B cell (primary cell): ENCODE measurements around the gene BLOC1S1.

Experiments
- EZH2 ChIP-seq: IDR thresholded peaks from 2 replicates; pipeline ENCODE4 v1.6.1; 2012; ENCODE audit warnings: borderline replicate concordance, low read depth, mild to moderate bottlenecking, moderate library complexity, low read length; ENCODE audit not compliant: insufficient read depth, poor library complexity, severe bottlenecking
- TF ChIP-seq, protein P1 (sequence below): fragments of 200-600 bp; IDR thresholded peaks from one replicate; pipeline ENCODE4 v1.8.0; 2022; ENCODE audit warnings: antibody characterized with exemption, mild to moderate bottlenecking

- TF ChIP-seq, protein P1, sequence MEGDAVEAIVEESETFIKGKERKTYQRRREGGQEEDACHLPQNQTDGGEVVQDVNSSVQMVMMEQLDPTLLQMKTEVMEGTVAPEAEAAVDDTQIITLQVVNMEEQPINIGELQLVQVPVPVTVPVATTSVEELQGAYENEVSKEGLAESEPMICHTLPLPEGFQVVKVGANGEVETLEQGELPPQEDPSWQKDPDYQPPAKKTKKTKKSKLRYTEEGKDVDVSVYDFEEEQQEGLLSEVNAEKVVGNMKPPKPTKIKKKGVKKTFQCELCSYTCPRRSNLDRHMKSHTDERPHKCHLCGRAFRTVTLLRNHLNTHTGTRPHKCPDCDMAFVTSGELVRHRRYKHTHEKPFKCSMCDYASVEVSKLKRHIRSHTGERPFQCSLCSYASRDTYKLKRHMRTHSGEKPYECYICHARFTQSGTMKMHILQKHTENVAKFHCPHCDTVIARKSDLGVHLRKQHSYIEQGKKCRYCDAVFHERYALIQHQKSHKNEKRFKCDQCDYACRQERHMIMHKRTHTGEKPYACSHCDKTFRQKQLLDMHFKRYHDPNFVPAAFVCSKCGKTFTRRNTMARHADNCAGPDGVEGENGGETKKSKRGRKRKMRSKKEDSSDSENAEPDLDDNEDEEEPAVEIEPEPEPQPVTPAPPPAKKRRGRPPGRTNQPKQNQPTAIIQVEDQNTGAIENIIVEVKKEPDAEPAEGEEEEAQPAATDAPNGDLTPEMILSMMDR = no peak
- no peak for TF ChIP-seq EZH2
Measured at GRCh38 chr12:55744340-55745030, 28.6 kb downstream of the BLOC1S1 start.
